HepG2 (cell line): ENCODE data around the gene ERF. TPM values are rescaled to one million over a fixed set of nuclear protein-coding genes. Genes with fewer than 3 reads are reported as not detected.

Source experiments
- AGO2 ChIP-seq: fragments of 200-400 bp; formaldehyde crosslinking; optimal IDR thresholded peaks from 2 replicates; pipeline ENCODE3; 2017; ENCODE audit warnings: mild to moderate bottlenecking, low read depth, low read length, moderate library complexity
- ATF7 ChIP-seq, 2 experiments: fragments of 450-650 bp in 1 of 2; sonication (generic) in 1 of 2; formaldehyde crosslinking in 1 of 2; IDR thresholded peaks; 2 replicates each; pipeline versions ENCODE4 v1.4.0 to v1.6.1; 2016 to 2020; ENCODE audit warnings: antibody characterized with exemption in 1 of 2, mild to moderate bottlenecking in 1 of 2, missing genetic modification reagents in 1 of 2
- CENPT ChIP-seq: sonication (generic); formaldehyde crosslinking; IDR thresholded peaks from 2 replicates; pipeline ENCODE4 v1.8.0; 2022; ENCODE audit warnings: low read depth, mild to moderate bottlenecking, moderate library complexity, missing genetic modification reagents
- GZF1 ChIP-seq: sonication (generic); formaldehyde crosslinking; IDR thresholded peaks from 2 replicates; pipeline ENCODE4 v1.5.1; 2020; ENCODE audit warnings: mild to moderate bottlenecking, missing genetic modification reagents
- HDAC2 ChIP-seq: sonication (generic); formaldehyde crosslinking; IDR thresholded peaks from 2 replicates; pipeline ENCODE4 v1.4.0; 2020; ENCODE audit warnings: missing genetic modification reagents
- HDAC6 ChIP-seq: fragments of 200-600 bp; sonication (generic); IDR thresholded peaks from 2 replicates; pipeline ENCODE4 v1.7.0; 2017; ENCODE audit warnings: mild to moderate bottlenecking, antibody characterized with exemption, low read length, low read depth
- HNRNPUL1 ChIP-seq: fragments of 200-400 bp; formaldehyde crosslinking; IDR thresholded peaks from 2 replicates; pipeline ENCODE4 v1.6.1; 2017; ENCODE audit warnings: low read depth, mild to moderate bottlenecking, low read length, moderate library complexity
- HOXD1 ChIP-seq: sonication (generic); formaldehyde crosslinking; IDR thresholded peaks from 2 replicates; pipeline ENCODE4 v1.5.0; 2020; ENCODE audit warnings: missing genetic modification reagents
- MAZ ChIP-seq, 2 experiments: sonication (generic) in 1 of 2; formaldehyde crosslinking in 1 of 2; IDR thresholded peaks; 2 replicates each; pipeline versions ENCODE4 v1.5.0 to v1.6.1; 2012 to 2020; ENCODE audit warnings: low read depth in 2 of 2, mild to moderate bottlenecking in 2 of 2, borderline replicate concordance in 1 of 2, improper control_type of control experiment in 1 of 2, low read length in 1 of 2, missing genetic modification reagents in 1 of 2, moderate library complexity in 1 of 2
- NCOA5 ChIP-seq: sonication (generic); formaldehyde crosslinking; IDR thresholded peaks from 2 replicates; pipeline ENCODE4 v1.4.0; 2020; ENCODE audit warnings: missing genetic modification reagents
- RXRA ChIP-seq: sonication (generic); formaldehyde crosslinking; IDR thresholded peaks from 2 replicates; pipeline ENCODE4 v1.5.1; 2020; ENCODE audit warnings: missing genetic modification reagents
- SIX1 ChIP-seq: sonication (generic); formaldehyde crosslinking; IDR thresholded peaks from 2 replicates; pipeline ENCODE4 v1.4.0; 2020; ENCODE audit warnings: missing genetic modification reagents, borderline replicate concordance
- ZBTB42 ChIP-seq: sonication (generic); formaldehyde crosslinking; IDR thresholded peaks from 2 replicates; pipeline ENCODE4 v1.5.0; 2020; ENCODE audit warnings: mild to moderate bottlenecking, missing genetic modification reagents
- ZFP90 ChIP-seq: sonication (generic); formaldehyde crosslinking; IDR thresholded peaks from 2 replicates; pipeline ENCODE4 v1.8.0; 2022; ENCODE audit warnings: missing genetic modification reagents, mild to moderate bottlenecking, inconsistent platforms, borderline replicate concordance
- ZNF20 ChIP-seq: sonication (generic); formaldehyde crosslinking; IDR thresholded peaks from 2 replicates; pipeline ENCODE4 v1.4.0; 2020; ENCODE audit warnings: mild to moderate bottlenecking, moderate library complexity, missing genetic modification reagents
- ZNF282 ChIP-seq: fragments of 450-650 bp; IDR thresholded peaks from 2 replicates; pipeline ENCODE4 v1.6.1; 2018; ENCODE audit not compliant: partially characterized antibody
- ZNF30 ChIP-seq: sonication (generic); formaldehyde crosslinking; IDR thresholded peaks from 2 replicates; pipeline ENCODE4 v1.5.0; 2020; ENCODE audit warnings: mild to moderate bottlenecking, missing genetic modification reagents
- ZNF317 ChIP-seq: sonication (generic); formaldehyde crosslinking; IDR thresholded peaks from 2 replicates; pipeline ENCODE4 v1.5.0; 2020; ENCODE audit warnings: mild to moderate bottlenecking, missing genetic modification reagents
- ZNF703 ChIP-seq: sonication (generic); formaldehyde crosslinking; IDR thresholded peaks from 2 replicates; pipeline ENCODE4 v1.5.1; 2020; ENCODE audit warnings: missing genetic modification reagents, mild to moderate bottlenecking, moderate library complexity, borderline replicate concordance
- polyA plus RNA-seq, 8 experiments: library from polyadenylated mRNA; depleted of rRNA in 3 of 8; stranded (reverse) in 7 of 8; unstranded in 1 of 8; fragments of >200 nt; fragmentation: Illumina TruSeq in 4 of 8; extraction: Trizol in 4 of 8; gene quantifications; 2 replicates each; pipeline versions ENCODE4 v1.2.1 to v1.2.3, GENCODE V29; 2011 to 2016; ENCODE audit warnings: low read depth in 4 of 8, missing spikeins in 1 of 8, mixed read lengths in 1 of 8; ENCODE audit not compliant: insufficient read depth in 1 of 8
- total RNA-seq, 5 experiments: library from RNA; depleted of rRNA; stranded (reverse); fragments of >200 nt; fragmentation: Illumina TruSeq; extraction: Trizol; gene quantifications; 2 replicates each; pipeline ENCODE4 v1.2.3, GENCODE V29; 2016; ENCODE audit warnings: low read depth in 1 of 5
- TF ChIP-seq, protein P1 (sequence below): sonication (generic); formaldehyde crosslinking; IDR thresholded peaks from 2 replicates; pipeline ENCODE4 v1.8.1; 2022; ENCODE audit warnings: mild to moderate bottlenecking, missing genetic modification reagents
- TF ChIP-seq, protein P2 (sequence below): sonication (generic); formaldehyde crosslinking; conservative IDR thresholded peaks from 2 replicates; pipeline ENCODE4 v1.5.0; 2020; ENCODE audit warnings: missing genetic modification reagents
- TF ChIP-seq, protein P3 (sequence below): IDR thresholded peaks from 2 replicates; pipeline ENCODE4 v1.6.1; 2016; ENCODE audit warnings: mild to moderate bottlenecking, missing biosample characterization, missing genetic modification reagents
- TF ChIP-seq, protein P4 (sequence below): sonication (generic); formaldehyde crosslinking; IDR thresholded peaks from 2 replicates; pipeline ENCODE4 v1.5.0; 2020; ENCODE audit warnings: mild to moderate bottlenecking, missing genetic modification reagents

Gene ERF
- total and polyA plus RNA-seq, 2 of the 13 experiments (the other 11 are each of a cell fraction or from before 2014, with no cell fraction given) = 67.1 to 69.9 TPM

DNA sequence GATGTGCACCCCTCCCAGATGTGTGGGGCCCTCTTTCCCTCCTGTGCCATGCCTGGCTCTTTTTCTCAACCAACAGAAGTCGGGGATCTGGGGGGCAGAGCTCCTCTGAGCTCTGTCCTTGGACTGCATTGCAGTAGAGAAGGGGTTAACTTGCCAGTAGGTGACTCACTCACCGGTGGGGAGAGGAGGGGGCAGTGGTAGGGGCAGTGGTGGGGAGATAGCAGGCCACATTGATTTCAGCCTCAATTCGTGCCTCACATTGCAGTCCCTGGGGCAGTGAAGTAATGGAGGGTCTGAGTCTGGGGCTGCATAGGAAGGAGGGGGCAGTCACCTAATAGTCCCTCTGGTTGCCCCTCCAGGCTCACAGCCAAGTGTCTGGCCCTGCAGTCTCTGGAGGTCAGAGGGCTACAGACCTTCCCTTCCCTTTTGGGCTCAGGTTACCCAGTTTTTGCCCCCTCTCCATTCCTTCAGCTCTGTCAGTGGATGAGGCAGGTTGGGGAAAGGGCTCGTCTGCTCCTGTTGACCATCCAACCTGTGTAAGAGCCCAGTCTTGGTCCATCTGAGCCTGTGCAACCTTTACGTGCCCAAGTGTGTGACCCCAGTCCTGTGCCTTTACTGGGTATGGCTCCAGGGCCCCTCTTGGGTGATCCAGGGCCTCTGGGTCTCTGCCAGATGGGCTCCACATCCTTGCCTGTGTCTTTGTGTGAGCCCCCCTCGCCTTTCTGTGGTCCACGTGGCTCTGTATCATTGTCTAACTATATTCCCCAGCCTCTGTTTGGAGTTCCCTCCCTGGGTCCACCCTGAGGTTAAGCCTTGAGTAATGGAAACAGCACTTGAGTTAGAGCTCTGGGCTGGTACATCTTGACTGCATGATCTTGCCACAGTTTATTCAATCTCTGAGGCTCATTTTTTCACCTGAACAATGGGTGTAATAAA is 27.2 kb upstream of the ERF start (continued):
- TF ChIP-seq HNRNPUL1 = no peak
- TF ChIP-seq, protein P1, sequence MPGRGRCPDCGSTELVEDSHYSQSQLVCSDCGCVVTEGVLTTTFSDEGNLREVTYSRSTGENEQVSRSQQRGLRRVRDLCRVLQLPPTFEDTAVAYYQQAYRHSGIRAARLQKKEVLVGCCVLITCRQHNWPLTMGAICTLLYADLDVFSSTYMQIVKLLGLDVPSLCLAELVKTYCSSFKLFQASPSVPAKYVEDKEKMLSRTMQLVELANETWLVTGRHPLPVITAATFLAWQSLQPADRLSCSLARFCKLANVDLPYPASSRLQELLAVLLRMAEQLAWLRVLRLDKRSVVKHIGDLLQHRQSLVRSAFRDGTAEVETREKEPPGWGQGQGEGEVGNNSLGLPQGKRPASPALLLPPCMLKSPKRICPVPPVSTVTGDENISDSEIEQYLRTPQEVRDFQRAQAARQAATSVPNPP (CRISPR knock-in tag) = no peak
- no peak for TF ChIP-seq NCOA5 (CRISPR knock-in tag)
- no peak for TF ChIP-seq HDAC6
- TF ChIP-seq SIX1 (CRISPR knock-in tag) = 0 out of 2 replicates have a peak, but pooled peaks have one; percentile 6
- TF ChIP-seq MAZ (IDR thresholded peaks at IDR 0.05; ENCODE audit: borderline replicate concordance, low read depth, low read length) = peak; percentile 86
- TF ChIP-seq MAZ (CRISPR knock-in tag; IDR thresholded peaks at IDR 0.05; ENCODE audit: low read depth) = no peak
- no peak for TF ChIP-seq ZNF703 (CRISPR knock-in tag)
- peak; percentile 29; the same call in 1 of the 2 replicates for TF ChIP-seq ZNF317
- TF ChIP-seq, protein P2, sequence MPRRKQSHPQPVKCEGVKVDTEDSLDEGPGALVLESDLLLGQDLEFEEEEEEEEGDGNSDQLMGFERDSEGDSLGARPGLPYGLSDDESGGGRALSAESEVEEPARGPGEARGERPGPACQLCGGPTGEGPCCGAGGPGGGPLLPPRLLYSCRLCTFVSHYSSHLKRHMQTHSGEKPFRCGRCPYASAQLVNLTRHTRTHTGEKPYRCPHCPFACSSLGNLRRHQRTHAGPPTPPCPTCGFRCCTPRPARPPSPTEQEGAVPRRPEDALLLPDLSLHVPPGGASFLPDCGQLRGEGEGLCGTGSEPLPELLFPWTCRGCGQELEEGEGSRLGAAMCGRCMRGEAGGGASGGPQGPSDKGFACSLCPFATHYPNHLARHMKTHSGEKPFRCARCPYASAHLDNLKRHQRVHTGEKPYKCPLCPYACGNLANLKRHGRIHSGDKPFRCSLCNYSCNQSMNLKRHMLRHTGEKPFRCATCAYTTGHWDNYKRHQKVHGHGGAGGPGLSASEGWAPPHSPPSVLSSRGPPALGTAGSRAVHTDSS (CRISPR knock-in tag) = no peak
- TF ChIP-seq RXRA (CRISPR knock-in tag) = 0 out of 2 replicates have a peak, but pooled peaks have one; percentile 3
- TF ChIP-seq ZNF20 (CRISPR knock-in tag) = no peak
- no peak for TF ChIP-seq CENPT (CRISPR knock-in tag)
- no peak for TF ChIP-seq AGO2
- peak; percentile 22; the same call in 1 of the 2 replicates for TF ChIP-seq HDAC2 (CRISPR knock-in tag)
- no peak for TF ChIP-seq ZNF282
- no peak for TF ChIP-seq ZNF30 (CRISPR knock-in tag)
- no peak for TF ChIP-seq ATF7 (IDR thresholded peaks at IDR 0.05)
- TF ChIP-seq ATF7 (CRISPR knock-in tag; IDR thresholded peaks at IDR 0.05) = peak; percentile 26; the same call in 1 of the 2 replicates
- no peak for TF ChIP-seq ZFP90 (CRISPR knock-in tag)
- no peak for TF ChIP-seq HOXD1 (CRISPR knock-in tag)
- TF ChIP-seq, protein P3, sequence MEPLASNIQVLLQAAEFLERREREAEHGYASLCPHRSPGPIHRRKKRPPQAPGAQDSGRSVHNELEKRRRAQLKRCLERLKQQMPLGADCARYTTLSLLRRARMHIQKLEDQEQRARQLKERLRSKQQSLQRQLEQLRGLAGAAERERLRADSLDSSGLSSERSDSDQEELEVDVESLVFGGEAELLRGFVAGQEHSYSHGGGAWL (CRISPR knock-in tag) = no peak
- TF ChIP-seq GZF1 (CRISPR knock-in tag) = no peak
- TF ChIP-seq, protein P4, sequence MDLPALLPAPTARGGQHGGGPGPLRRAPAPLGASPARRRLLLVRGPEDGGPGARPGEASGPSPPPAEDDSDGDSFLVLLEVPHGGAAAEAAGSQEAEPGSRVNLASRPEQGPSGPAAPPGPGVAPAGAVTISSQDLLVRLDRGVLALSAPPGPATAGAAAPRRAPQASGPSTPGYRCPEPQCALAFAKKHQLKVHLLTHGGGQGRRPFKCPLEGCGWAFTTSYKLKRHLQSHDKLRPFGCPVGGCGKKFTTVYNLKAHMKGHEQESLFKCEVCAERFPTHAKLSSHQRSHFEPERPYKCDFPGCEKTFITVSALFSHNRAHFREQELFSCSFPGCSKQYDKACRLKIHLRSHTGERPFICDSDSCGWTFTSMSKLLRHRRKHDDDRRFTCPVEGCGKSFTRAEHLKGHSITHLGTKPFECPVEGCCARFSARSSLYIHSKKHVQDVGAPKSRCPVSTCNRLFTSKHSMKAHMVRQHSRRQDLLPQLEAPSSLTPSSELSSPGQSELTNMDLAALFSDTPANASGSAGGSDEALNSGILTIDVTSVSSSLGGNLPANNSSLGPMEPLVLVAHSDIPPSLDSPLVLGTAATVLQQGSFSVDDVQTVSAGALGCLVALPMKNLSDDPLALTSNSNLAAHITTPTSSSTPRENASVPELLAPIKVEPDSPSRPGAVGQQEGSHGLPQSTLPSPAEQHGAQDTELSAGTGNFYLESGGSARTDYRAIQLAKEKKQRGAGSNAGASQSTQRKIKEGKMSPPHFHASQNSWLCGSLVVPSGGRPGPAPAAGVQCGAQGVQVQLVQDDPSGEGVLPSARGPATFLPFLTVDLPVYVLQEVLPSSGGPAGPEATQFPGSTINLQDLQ (CRISPR knock-in tag) = 0 out of 2 replicates have a peak, but pooled peaks have one; percentile 66
- 0 out of 2 replicates have a peak, but pooled peaks have one; percentile 37 for TF ChIP-seq ZBTB42 (CRISPR knock-in tag)
